HCT116 (cell line): ENCODE measurements around the gene C1R. TPM values are rescaled to one million over a fixed set of nuclear protein-coding genes. Genes with fewer than 3 reads are reported as not detected.

Experiments
- ATAC-seq: fragments of 200-7000 bp; cut with Tn5 transposase; 2 replicates; pipeline ENCODE4 v1.9.1; 2020; ENCODE audit warnings: mild to moderate bottlenecking, moderate library complexity
- BruUV-seq: library from RNA; stranded (reverse); fragments of 400-500 nt; replicated peaks from 2 replicates; lab custom pipeline; 2021; lab: Mats Ljungman, UMichigan
- CTCF ChIA-PET: fragments of 300-600 bp; sonication (Branson Sonifier 250); formaldehyde crosslinking; loops from one replicate; lab custom pipeline; 2021; ENCODE audit warnings: antibody characterized with exemption; lab: Charles Lee
- POLR2A ChIA-PET: fragments of 300-600, 350-600 bp; sonication (Branson Sonifier 250); formaldehyde crosslinking; loops from one replicate; lab custom pipeline; 2021; ENCODE audit warnings: antibody characterized with exemption; lab: Charles Lee
- RAD21 ChIA-PET, 2 experiments: fragments of 300-600 bp; sonication (Branson Sonifier 250); formaldehyde crosslinking; loops; one replicate each; lab custom pipeline; 2023; ENCODE audit warnings: low total read pairs in 2 of 2; ENCODE audit not compliant: uncharacterized antibody in 2 of 2, unreplicated experiment in 2 of 2, low non-redundant PET in 1 of 2; lab: Charles Lee
- DNase-seq: peaks from one replicate; pipeline ENCODE4 v3.0.0-alpha.2; 2010; ENCODE audit warnings: low read depth, low spot score
- H2AFZ ChIP-seq: fragments of 200-600 bp; shearing (Covaris generic), sonication (generic); 2 replicates; pipeline ENCODE4 v1.6.1; 2017; ENCODE audit warnings: low read depth, mixed run types, mixed read lengths, antibody characterized with exemption, low read length; ENCODE audit not compliant: poor library complexity, severe bottlenecking
- H3K27ac ChIP-seq: 2 replicates; pipeline ENCODE4 v1.5.1; 2012; ENCODE audit warnings: low read depth, low read length
- H3K27me3 ChIP-seq: fragments of 200-600 bp; sonication (generic); 2 replicates; pipeline ENCODE4 v1.6.1; 2016; ENCODE audit warnings: mixed run types, low read length, mixed read lengths; ENCODE audit not compliant: insufficient read depth
- H3K36me3 ChIP-seq, 2 experiments: fragments of 200-500 bp in 1 of 2; fragments of 200-600 bp in 1 of 2; sonication (Bioruptor generic) in 1 of 2; sonication (generic) in 1 of 2; 2 replicates each; pipeline versions ENCODE4 v1.5.1 to v1.6.1; 2014 to 2016; ENCODE audit warnings: low read length in 2 of 2, inconsistent platforms in 1 of 2, mixed read lengths in 1 of 2, mixed run types in 1 of 2; ENCODE audit not compliant: insufficient read depth in 2 of 2, control insufficient read depth in 1 of 2
- H3K4me1 ChIP-seq, 2 experiments: fragments of 200-600 bp in 1 of 2; sonication (generic) in 1 of 2; 2 replicates each; pipeline versions ENCODE4 v1.5.1 to v1.6.1; 2012 to 2017; ENCODE audit warnings: low read length in 2 of 2, inconsistent platforms in 1 of 2, mild to moderate bottlenecking in 1 of 2, mixed read lengths in 1 of 2, mixed run types in 1 of 2, moderate library complexity in 1 of 2; ENCODE audit not compliant: insufficient read depth in 2 of 2, control insufficient read depth in 1 of 2
- H3K4me2 ChIP-seq: fragments of 200-600 bp; sonication (generic); 2 replicates; pipeline ENCODE4 v1.6.1; 2017; ENCODE audit warnings: mixed run types, low read length, mixed read lengths
- H3K4me3 ChIP-seq, 2 experiments: fragments of 200-600 bp in 1 of 2; sonication (generic) in 1 of 2; replicated peaks in 1 of 2; 2 replicates each; pipeline ENCODE4 v1.5.1; 2011 to 2016; ENCODE audit warnings: low read length in 2 of 2, control low read depth in 1 of 2, low read depth in 1 of 2, mild to moderate bottlenecking in 1 of 2, mixed read lengths in 1 of 2, mixed run types in 1 of 2
- H3K79me2 ChIP-seq: fragments of 200-600 bp; sonication (generic); 2 replicates; pipeline ENCODE4 v1.6.1; 2017; ENCODE audit warnings: mild to moderate bottlenecking, mixed run types, low read length, moderate library complexity, mixed read lengths; ENCODE audit not compliant: insufficient read depth
- H3K9ac ChIP-seq: fragments of 200-600 bp; sonication (generic); 2 replicates; pipeline ENCODE4 v1.6.1; 2016; ENCODE audit warnings: low read length, mixed read lengths
- H3K9me2 ChIP-seq: fragments of 200-600 bp; sonication (generic), shearing (Covaris generic); 2 replicates; pipeline ENCODE4 v1.6.1; 2017; ENCODE audit warnings: mixed run types, mild to moderate bottlenecking, moderate library complexity; ENCODE audit not compliant: insufficient read depth
- H3K9me3 ChIP-seq, 2 experiments: fragments of 200-500 bp in 1 of 2; fragments of 200-600 bp in 1 of 2; sonication (Bioruptor generic) in 1 of 2; sonication (generic) in 1 of 2; 2 replicates each; pipeline ENCODE4 v1.6.1; 2014 to 2017; ENCODE audit warnings: low read length in 2 of 2, mixed read lengths in 2 of 2, inconsistent platforms in 1 of 2, low read depth in 1 of 2, mild to moderate bottlenecking in 1 of 2, mixed run types in 1 of 2, moderate library complexity in 1 of 2; ENCODE audit not compliant: control insufficient read depth in 1 of 2, insufficient read depth in 1 of 2
- H4K20me1 ChIP-seq: fragments of 200-600 bp; sonication (generic), shearing (Covaris generic); 2 replicates; pipeline ENCODE4 v1.6.1; 2017; ENCODE audit warnings: mixed run types, mild to moderate bottlenecking, moderate library complexity; ENCODE audit not compliant: insufficient read depth
- CBX3 ChIP-seq: IDR thresholded peaks from 2 replicates; pipeline ENCODE4 v1.6.1; 2012; ENCODE audit warnings: low read depth
- CTCF ChIP-seq, 3 experiments: fragments of 200-600 bp in 1 of 3; sonication (generic) in 1 of 3; IDR thresholded peaks in 2 of 3; conservative IDR thresholded peaks in 1 of 3; 2 replicates each; pipeline ENCODE4 v1.5.1; 2012 to 2017; ENCODE audit warnings: low read depth in 2 of 3, low read length in 2 of 3, antibody characterized with exemption in 1 of 3, borderline replicate concordance in 1 of 3, control low read depth in 1 of 3, mild to moderate bottlenecking in 1 of 3, mixed read lengths in 1 of 3, mixed run types in 1 of 3, moderate library complexity in 1 of 3; ENCODE audit not compliant: insufficient read depth in 1 of 3
- ELF1 ChIP-seq: IDR thresholded peaks from 2 replicates; pipeline ENCODE4 v1.6.1; 2012; ENCODE audit warnings: low read depth, borderline replicate concordance
- EZH2 ChIP-seq: fragments of 200-600 bp; sonication (generic); IDR thresholded peaks from 2 replicates; pipeline ENCODE4 v1.6.1; 2017; ENCODE audit warnings: antibody characterized with exemption, mixed run types
- EZH2phosphoT487 ChIP-seq: fragments of 200-600 bp; IDR thresholded peaks from 2 replicates; pipeline ENCODE4 v1.6.1; 2018; ENCODE audit warnings: antibody characterized with exemption, borderline replicate concordance
- FOSL1 ChIP-seq: IDR thresholded peaks from 2 replicates; pipeline ENCODE4 v1.6.1; 2012; ENCODE audit warnings: low read depth
- JUND ChIP-seq: IDR thresholded peaks from 2 replicates; pipeline ENCODE4 v1.6.1; 2012
- POLR2AphosphoS5 ChIP-seq: IDR thresholded peaks from 2 replicates; pipeline ENCODE4 v1.6.1; 2011; ENCODE audit warnings: mild to moderate bottlenecking, low read depth, low read length, moderate library complexity
- SIN3A ChIP-seq: IDR thresholded peaks from 2 replicates; pipeline ENCODE4 v1.6.1; 2012; ENCODE audit warnings: low read depth
- SP1 ChIP-seq: IDR thresholded peaks from 2 replicates; pipeline ENCODE4 v1.6.1; 2012; ENCODE audit warnings: low read depth
- ZNF274 ChIP-seq: fragments of 200-500 bp; sonication (Bioruptor generic); IDR thresholded peaks from 2 replicates; pipeline ENCODE4 v1.6.1; 2014; ENCODE audit warnings: mild to moderate bottlenecking, low read depth, low read length, inconsistent platforms
- intact Hi-C: fragments of 100-400 bp; cut with micrococcal nuclease; formaldehyde crosslinking; loops from 2 replicates; pipeline ENCODE4 v1.10.0; 2022
- total RNA-seq: library from RNA; stranded (reverse); gene quantifications from one replicate; pipeline ENCODE4 v1.2.1, GENCODE V29; 2021; ENCODE audit not compliant: unreplicated experiment
- TF ChIP-seq, protein P1 (sequence below): IDR thresholded peaks from 2 replicates; pipeline ENCODE4 v1.6.1; 2011; ENCODE audit warnings: mild to moderate bottlenecking, low read length, moderate library complexity; ENCODE audit not compliant: insufficient replicate concordance; ENCODE audit errors: extremely low read depth

Gene C1R
- total RNA-seq, 1 experiment from 2014 or later: 4.3 TPM

DNA sequence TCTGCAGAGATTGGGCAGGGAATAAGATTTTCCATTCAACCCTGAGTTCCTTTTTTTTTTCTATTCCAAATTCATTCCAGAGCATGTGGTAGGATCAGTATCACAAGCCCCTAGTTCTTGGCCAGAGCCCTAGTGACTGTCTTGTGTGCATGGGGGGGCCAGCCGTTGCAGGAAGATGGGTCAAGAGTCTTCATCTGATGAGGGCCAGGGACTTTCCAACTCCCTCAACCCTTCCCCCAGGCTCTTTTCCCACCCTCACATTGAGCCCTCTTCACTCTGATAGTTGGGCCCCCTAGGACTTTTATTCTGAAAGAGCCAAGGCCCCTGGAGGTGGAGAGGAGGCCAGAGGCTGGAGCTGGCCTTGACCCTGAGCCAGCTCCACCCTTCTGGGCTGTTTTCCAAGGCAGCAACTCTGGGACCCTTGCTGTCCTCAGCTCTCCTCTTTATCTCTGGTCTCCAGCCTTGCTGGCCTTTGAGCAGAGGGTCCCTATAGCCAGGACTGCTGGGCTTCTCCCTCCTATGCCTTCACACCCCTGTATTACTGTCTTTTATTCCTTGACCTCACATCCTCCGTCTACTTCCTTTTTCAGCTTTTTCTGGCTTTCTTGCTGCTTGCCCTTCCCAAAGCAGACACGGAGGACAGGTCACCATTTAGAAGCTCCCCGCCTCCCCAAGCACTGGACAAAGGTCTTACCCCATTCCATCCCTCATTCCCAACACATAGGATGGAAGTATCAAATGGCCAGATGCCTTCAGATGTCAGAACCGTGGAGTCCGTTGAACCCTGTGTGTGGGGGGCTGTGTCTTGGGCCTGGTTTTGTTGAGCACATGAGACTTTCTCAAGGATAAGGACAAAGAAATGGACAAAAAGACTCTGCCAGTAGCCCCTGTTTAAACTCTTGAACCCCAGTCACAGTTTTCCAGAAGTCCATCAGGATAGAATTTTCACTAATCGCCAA, 30.8 kb upstream of the C1R start:
- POLR2A ChIA-PET: interaction anchor here (0.5 kb wide), 1 partner anchor 8 kb away, joined by 3 read pairs; no protein-coding TSS in a partner anchor
- H3K4me1 ChIP-seq: peaks cover 0 to 4% of the 10 kb centered on the region in 2 experiments; a peak in 1 of 4 replicates
- H3K27ac ChIP-seq: no peak overlapping the region

More for the DNA sequence above, 30.8 kb upstream of the C1R start:
- no peak overlapping the region for H3K4me2 ChIP-seq
- no peak overlapping the region for H3K4me3 ChIP-seq
- H3K36me3 ChIP-seq: no peaks in the 10 kb centered on the region
- no peak for DNase-seq
- no peak overlapping the region for H2AFZ ChIP-seq
- BruUV-seq: no TSS peak
- no peaks in the 10 kb centered on the region for H3K9me2 ChIP-seq
- intact Hi-C loops: no loop called here
- TF ChIP-seq JUND (no peak), ZNF274 (no peak), EZH2phosphoT487 (no peak), POLR2AphosphoS5 (no peak), FOSL1 (no peak), SP1 (no peak), ELF1 (no peak), SIN3A (no peak), CBX3 (no peak), CTCF (IDR thresholded peaks at IDR 0.05 in 2 of 3, conservative IDR thresholded peaks at IDR 0.05 in 1 of 3; ENCODE audit: borderline replicate concordance in 1 of 3, insufficient read depth in 1 of 3, low read depth in 2 of 3, low read length in 2 of 3) (no peak), EZH2 (no peak)
- TF ChIP-seq, protein P1, sequence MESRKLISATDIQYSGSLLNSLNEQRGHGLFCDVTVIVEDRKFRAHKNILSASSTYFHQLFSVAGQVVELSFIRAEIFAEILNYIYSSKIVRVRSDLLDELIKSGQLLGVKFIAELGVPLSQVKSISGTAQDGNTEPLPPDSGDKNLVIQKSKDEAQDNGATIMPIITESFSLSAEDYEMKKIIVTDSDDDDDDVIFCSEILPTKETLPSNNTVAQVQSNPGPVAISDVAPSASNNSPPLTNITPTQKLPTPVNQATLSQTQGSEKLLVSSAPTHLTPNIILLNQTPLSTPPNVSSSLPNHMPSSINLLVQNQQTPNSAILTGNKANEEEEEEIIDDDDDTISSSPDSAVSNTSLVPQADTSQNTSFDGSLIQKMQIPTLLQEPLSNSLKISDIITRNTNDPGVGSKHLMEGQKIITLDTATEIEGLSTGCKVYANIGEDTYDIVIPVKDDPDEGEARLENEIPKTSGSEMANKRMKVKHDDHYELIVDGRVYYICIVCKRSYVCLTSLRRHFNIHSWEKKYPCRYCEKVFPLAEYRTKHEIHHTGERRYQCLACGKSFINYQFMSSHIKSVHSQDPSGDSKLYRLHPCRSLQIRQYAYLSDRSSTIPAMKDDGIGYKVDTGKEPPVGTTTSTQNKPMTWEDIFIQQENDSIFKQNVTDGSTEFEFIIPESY: no peak
- H4K20me1 ChIP-seq: no peaks in the 10 kb centered on the region
- ATAC-seq: no peak
- no peaks in the 10 kb centered on the region for H3K27me3 ChIP-seq
- ChIA-PET CTCF (interaction anchor here (1.5 kb wide), 1 partner anchor 15 kb away, joined by 3 read pairs; no protein-coding TSS in a partner anchor), RAD21 (no interaction called here)
- H3K9me3 ChIP-seq: no peaks in the 10 kb centered on the region
- H3K9ac ChIP-seq: no peak overlapping the region
- no peaks in the 10 kb centered on the region for H3K79me2 ChIP-seq
